Subcutaneous adipose tissue (tissue), 4 donors: ENCODE measurements around the gene ETFA. TPM values are rescaled to one million over a fixed set of nuclear protein-coding genes. Genes with fewer than 3 reads are reported as not detected.

Experiments
- total RNA-seq, 4 donors: library from RNA; depleted of rRNA; stranded (reverse); fragments of >200 nt; gene quantifications; one replicate each; pipeline ENCODE4 v1.1.0, GENCODE V29; 2016
- TF ChIP-seq, protein P1 (sequence below): fragments of 450-650 bp; IDR thresholded peaks from one replicate; pipeline ENCODE4 v1.5.1; 2016; ENCODE audit warnings: low read depth, mild to moderate bottlenecking, control low read depth, antibody characterized with exemption, moderate library complexity

Gene ETFA
- 100 to 1,000 TPM; 148 to 186 (median 157) TPM for total RNA-seq

DNA sequence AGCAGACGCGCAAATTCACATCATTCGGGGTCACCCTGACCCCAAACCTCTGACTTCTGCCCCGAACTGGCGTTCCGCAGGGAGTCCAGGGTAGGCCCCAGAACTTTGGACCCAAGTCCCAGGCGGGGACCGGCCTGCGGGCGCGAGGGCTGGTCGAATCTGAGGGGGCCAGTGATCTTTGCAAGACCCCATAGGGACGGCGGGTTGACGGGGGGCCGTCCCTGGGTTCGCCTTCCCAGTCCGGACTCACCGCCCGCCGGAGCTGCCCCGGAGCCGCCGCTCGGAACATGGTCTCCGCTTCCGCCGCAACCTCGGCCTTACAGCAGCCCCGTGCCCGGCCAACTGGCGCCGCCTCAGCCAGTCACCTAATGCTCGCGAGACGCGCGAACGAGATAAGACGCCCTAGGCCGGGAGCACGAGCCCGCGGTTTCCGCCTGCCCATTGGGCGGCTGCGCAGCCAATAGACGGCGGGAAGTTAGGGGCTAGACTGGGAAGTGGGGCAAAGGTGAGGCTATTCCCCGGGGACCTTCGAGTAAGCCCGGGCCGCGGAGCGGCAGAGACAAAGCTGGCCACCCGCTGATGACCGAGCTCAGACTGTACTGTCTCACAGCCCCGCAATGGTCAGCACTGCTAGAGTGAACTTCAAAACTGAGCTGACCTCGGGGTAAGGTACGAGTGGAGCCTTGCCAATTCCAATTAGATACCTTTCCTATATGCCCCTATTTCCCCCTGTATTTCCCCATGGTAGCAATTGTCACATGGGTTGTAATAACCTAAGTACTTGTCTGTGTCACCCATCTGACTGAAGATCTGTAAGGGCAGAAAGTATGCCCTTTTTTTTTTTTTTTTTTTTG, at the start of gene ETFA:
Gene ETFA, minus strand, starts transcription at position 370 of the 854 bp plus-strand sequence. Its CDS starts 81 bp downstream, at position 289.
- TF ChIP-seq, protein P1, sequence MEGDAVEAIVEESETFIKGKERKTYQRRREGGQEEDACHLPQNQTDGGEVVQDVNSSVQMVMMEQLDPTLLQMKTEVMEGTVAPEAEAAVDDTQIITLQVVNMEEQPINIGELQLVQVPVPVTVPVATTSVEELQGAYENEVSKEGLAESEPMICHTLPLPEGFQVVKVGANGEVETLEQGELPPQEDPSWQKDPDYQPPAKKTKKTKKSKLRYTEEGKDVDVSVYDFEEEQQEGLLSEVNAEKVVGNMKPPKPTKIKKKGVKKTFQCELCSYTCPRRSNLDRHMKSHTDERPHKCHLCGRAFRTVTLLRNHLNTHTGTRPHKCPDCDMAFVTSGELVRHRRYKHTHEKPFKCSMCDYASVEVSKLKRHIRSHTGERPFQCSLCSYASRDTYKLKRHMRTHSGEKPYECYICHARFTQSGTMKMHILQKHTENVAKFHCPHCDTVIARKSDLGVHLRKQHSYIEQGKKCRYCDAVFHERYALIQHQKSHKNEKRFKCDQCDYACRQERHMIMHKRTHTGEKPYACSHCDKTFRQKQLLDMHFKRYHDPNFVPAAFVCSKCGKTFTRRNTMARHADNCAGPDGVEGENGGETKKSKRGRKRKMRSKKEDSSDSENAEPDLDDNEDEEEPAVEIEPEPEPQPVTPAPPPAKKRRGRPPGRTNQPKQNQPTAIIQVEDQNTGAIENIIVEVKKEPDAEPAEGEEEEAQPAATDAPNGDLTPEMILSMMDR: no peak

DNA sequence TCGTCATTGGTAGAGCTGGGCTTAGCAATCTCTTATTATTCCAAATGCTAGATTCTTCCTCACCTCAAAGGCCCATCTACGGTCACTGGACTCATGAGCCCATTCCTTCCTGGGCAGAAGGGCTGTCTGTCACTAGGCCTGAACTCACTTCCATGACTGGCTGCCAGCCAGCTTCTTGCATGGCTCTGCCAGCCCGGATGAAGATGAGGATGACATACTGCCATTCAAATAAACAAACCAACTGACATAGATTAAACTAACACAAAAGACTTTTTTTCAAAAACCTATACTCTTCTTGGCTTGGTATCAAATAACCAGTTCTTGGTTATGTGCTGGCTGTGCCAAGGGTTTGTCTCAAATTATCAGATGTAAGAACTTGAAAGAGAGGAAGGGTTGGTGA, 49.1 kb upstream of the ETFA start:
- TF ChIP-seq, protein P1: no peak

DNA sequence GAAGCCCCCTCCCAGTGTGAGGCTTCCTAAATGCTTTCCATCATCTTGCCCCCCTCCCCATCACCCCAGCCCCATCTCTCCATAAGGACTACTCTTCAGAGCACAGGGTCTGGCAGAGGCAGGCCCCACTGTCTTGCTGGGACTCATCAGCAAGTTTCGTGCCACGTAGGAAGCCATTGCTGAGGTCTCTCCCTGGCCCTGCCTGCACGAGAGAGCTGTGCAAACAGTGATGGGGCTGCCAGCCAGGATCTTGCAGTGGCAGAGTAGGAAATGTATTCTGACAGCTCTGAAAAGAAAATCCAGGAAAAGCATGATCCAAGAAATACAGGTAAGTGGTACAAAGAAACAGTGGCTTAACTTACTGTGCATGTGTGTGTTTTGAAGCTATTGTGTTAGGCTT, 47.9 kb upstream of the ETFA start:
- TF ChIP-seq, protein P1: no peak

DNA sequence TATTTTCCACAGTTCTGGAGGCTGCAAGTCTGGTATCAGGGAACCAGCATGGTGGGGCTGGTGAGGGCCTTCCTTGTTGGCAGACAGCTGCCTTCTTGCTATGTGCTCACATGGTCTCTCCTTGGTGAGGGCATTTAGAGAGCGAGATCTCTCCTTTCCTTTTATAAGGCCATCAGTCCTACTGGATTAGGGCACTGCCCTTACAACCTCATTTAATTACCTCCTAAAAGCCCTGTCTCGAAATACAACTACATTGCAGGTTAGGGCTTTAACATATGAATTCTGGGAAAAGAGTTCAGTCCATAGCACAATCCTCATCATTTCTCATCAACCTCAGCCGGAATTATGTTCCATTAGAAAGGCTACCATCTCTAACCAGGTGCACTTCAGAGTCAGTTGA, 47.2 kb upstream of the ETFA start:
- TF ChIP-seq, protein P1: no peak

DNA sequence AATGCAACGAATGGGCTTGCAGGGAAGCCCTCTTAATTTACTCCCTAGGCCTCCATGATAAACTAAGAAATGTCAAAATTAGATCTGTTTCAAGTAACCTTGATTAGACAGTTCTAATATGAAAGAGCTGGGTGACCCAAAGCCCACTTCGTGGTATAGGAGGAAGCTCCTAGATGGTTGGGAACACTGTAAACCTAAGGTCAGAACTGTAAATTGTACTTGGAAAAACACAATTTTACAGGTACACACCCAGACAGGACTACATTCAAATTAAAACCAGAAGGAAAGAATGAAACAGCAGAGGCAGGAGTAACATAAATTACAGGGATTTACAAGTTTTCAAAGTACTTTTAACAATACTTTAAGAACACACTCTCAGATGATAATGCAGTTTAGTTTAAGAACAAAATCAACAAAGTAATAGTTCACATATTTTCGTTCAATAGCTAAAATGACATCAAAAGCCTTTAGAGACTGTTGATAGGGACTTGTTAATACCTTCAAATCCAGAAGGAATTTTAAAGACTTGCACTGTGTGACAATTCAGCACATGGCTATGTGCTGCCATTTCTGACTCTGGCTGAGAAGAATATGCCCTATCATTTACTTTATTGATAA, 43.7 kb upstream of the ETFA start:
- TF ChIP-seq, protein P1: no peak

DNA sequence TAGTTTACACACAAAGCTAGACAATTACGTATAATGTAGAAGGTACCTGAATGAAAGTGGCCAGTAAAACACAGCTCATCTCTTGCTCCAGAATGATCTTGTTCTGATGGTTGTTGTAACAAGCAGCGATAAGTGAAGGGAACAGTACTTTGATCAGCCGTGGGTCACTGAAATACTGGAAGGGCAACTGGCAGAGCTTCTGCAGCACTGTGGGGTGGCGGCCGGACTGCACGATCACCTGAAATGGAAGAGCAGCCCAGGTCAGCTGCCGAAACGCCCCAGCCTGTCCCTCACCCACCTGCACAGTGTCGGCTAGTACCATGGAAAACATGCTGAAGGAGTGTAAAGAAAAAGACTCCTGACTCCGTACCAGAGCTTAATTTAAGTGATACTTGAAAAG, 42.6 kb upstream of the ETFA start:
- TF ChIP-seq, protein P1: no peak

DNA sequence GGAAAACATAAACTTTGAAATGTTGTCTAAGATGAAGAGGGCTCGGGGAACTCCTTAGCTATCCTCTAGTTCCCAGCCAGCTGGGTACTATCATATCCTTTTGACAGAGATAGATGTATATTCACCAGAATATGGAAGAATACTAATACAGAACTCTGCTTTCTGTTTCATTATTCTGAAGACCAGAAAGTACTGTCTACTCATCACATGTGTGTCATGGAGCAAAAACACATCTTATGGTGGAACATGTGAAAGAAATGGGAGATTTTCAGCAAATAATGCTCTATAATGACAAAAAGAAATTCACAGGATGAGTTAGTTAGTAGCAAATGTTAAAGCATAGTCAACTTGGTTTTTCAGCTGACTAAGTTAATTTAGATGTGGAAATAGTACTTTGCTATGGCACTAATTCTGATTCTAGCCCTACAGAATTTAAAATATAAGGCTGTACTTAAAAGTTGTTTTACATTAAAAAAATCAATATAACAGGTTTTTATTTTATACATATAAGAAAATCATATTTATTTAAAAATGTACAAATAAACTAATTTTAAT, 41.8 kb upstream of the ETFA start:
- TF ChIP-seq, protein P1: no peak
